K562 (cell line): ENCODE data around the gene MAP3K6. TPM values are rescaled to one million over a fixed set of nuclear protein-coding genes. Genes with fewer than 3 reads are reported as not detected.

Source experiments
- BCOR ChIP-seq: fragments of 450-650 bp; IDR thresholded peaks from 2 replicates; pipeline ENCODE4 v1.6.1; 2016
- CREB1 ChIP-seq, 2 experiments: sonication (generic) in 1 of 2; formaldehyde crosslinking in 1 of 2; IDR thresholded peaks; 2 replicates each; pipeline versions ENCODE4 v1.6.1 to v1.8.0; 2012 to 2022; ENCODE audit warnings: inconsistent platforms in 1 of 2, mild to moderate bottlenecking in 1 of 2, missing genetic modification reagents in 1 of 2, moderate library complexity in 1 of 2
- E2F3 ChIP-seq: fragments of 250-450 bp; sonication (Bioruptor Pico); IDR thresholded peaks from 2 replicates; pipeline ENCODE4 v1.4.0; 2020; ENCODE audit warnings: mild to moderate bottlenecking
- FOXM1 ChIP-seq, 2 experiments: fragments of 450-650 bp in 1 of 2; sonication (generic) in 1 of 2; formaldehyde crosslinking in 1 of 2; IDR thresholded peaks; 2 replicates each; pipeline versions ENCODE4 v1.6.1 to v1.9.0; 2017 to 2022; ENCODE audit warnings: low read depth in 2 of 2, mild to moderate bottlenecking in 2 of 2, missing genetic modification reagents in 1 of 2, moderate library complexity in 1 of 2
- KAT2B ChIP-seq: IDR thresholded peaks from one replicate; pipeline ENCODE4 v1.6.1; 2012; ENCODE audit warnings: low read depth, mild to moderate bottlenecking, control low read depth, inconsistent platforms, low read length, moderate library complexity
- MAZ ChIP-seq, 2 experiments: fragments of 450-650 bp in 1 of 2; sonication (generic) in 1 of 2; formaldehyde crosslinking; IDR thresholded peaks in 1 of 2; conservative IDR thresholded peaks in 1 of 2; 2 replicates each; pipeline versions ENCODE4 v1.4.0 to v1.5.0; 2020; ENCODE audit warnings: mild to moderate bottlenecking in 1 of 2, missing genetic modification reagents in 1 of 2
- MECOM ChIP-seq: fragments of 250-450 bp; sonication (Bioruptor Pico); IDR thresholded peaks from 2 replicates; pipeline ENCODE4 v1.8.0; 2022; ENCODE audit warnings: inconsistent platforms
- MTF1 ChIP-seq: fragments of 250-450 bp; sonication (Bioruptor Pico); IDR thresholded peaks from 2 replicates; pipeline ENCODE4 v1.9.0; 2021; ENCODE audit warnings: moderate library complexity, mild to moderate bottlenecking, inconsistent platforms, borderline replicate concordance
- NCOA4 ChIP-seq: fragments of 450-650 bp; IDR thresholded peaks from 2 replicates; pipeline ENCODE4 v1.6.1; 2018; ENCODE audit warnings: mild to moderate bottlenecking; ENCODE audit not compliant: partially characterized antibody
- NONO ChIP-seq, 2 experiments: fragments of 200-400 bp in 1 of 2; fragments of 450-650 bp in 1 of 2; formaldehyde crosslinking in 1 of 2; IDR thresholded peaks; 2 replicates each; pipeline ENCODE4 v1.6.1; 2017; ENCODE audit warnings: low read depth in 2 of 2, mild to moderate bottlenecking in 2 of 2, moderate library complexity in 2 of 2, low read length in 1 of 2
- NR2F6 ChIP-seq: fragments of 450-650 bp; formaldehyde crosslinking; IDR thresholded peaks from 2 replicates; pipeline ENCODE4 v1.4.0; 2020; ENCODE audit warnings: mild to moderate bottlenecking
- POLR2G ChIP-seq: fragments of 200-400 bp; formaldehyde crosslinking; IDR thresholded peaks from 2 replicates; pipeline ENCODE4 v1.6.1; 2017; ENCODE audit warnings: low read depth, mild to moderate bottlenecking, antibody characterized with exemption, low read length, moderate library complexity
- SMARCC2 ChIP-seq: fragments of 450-650 bp; IDR thresholded peaks from 2 replicates; pipeline ENCODE4 v1.6.1; 2017; ENCODE audit warnings: antibody characterized with exemption, moderate library complexity, mild to moderate bottlenecking, low read depth
- SRF ChIP-seq, 2 experiments: fragments of 250-450, 450-650 bp in 1 of 2; sonication (Bioruptor Pico) in 1 of 2; sonication (generic) in 1 of 2; formaldehyde crosslinking; IDR thresholded peaks; 2 replicates each; pipeline versions ENCODE4 v1.5.0 to v1.5.1; 2020 to 2022; ENCODE audit warnings: mild to moderate bottlenecking in 1 of 2, missing genetic modification reagents in 1 of 2
- TGIF2 ChIP-seq: sonication (generic); formaldehyde crosslinking; IDR thresholded peaks from 2 replicates; pipeline ENCODE4 v1.8.1; 2022; ENCODE audit warnings: mild to moderate bottlenecking, missing genetic modification reagents, moderate library complexity
- U2AF1 ChIP-seq: fragments of 200-400 bp; formaldehyde crosslinking; optimal IDR thresholded peaks from 2 replicates; pipeline ENCODE3; 2017; ENCODE audit warnings: mild to moderate bottlenecking, low read depth, low read length, moderate library complexity
- ZNF12 ChIP-seq: sonication (generic); formaldehyde crosslinking; IDR thresholded peaks from 2 replicates; pipeline ENCODE4 v1.4.0; 2020; ENCODE audit warnings: mild to moderate bottlenecking, missing genetic modification reagents
- ZNF263 ChIP-seq: sonication (generic); formaldehyde crosslinking; IDR thresholded peaks from 2 replicates; pipeline ENCODE4 v1.8.0; 2022; ENCODE audit warnings: mild to moderate bottlenecking, missing genetic modification reagents, borderline replicate concordance
- ZNF282 ChIP-seq: sonication (generic); formaldehyde crosslinking; IDR thresholded peaks from 2 replicates; pipeline ENCODE4 v1.8.1; 2023; ENCODE audit warnings: missing genetic modification reagents
- ZNF444 ChIP-seq: fragments of 250-450 bp; sonication (Bioruptor Pico); IDR thresholded peaks from 2 replicates; pipeline ENCODE4 v1.4.0; 2020; ENCODE audit warnings: mild to moderate bottlenecking, moderate library complexity
- ZNF57 ChIP-seq: fragments of 450-650 bp; formaldehyde crosslinking; IDR thresholded peaks from 2 replicates; pipeline ENCODE4 v1.4.0; 2020; ENCODE audit warnings: mild to moderate bottlenecking, moderate library complexity
- polyA plus RNA-seq, 8 experiments: library from polyadenylated mRNA; depleted of rRNA in 4 of 8; stranded (reverse) in 5 of 8; unstranded in 3 of 8; fragments of >200 nt; fragmentation: Nextera tagmentation in 2 of 8; fragmentation: Illumina TruSeq in 1 of 8; extraction: Ambion mirVana in 2 of 8; extraction: Trizol in 1 of 8; gene quantifications; 2 replicates each; pipeline versions ENCODE4 v1.2.1 to v1.2.3, GENCODE V29; 2011 to 2014; ENCODE audit warnings: inconsistent platforms in 1 of 8, missing spikeins in 1 of 8
- total RNA-seq, 7 experiments: library from RNA; depleted of rRNA in 6 of 7; stranded (reverse); fragments of >200 nt in 6 of 7; fragmentation: Illumina TruSeq in 2 of 7; extraction: Trizol in 2 of 7; gene quantifications; 2 replicates each; pipeline versions ENCODE4 v1.2.1 to v1.2.3, GENCODE V29; 2011 to 2021; ENCODE audit warnings: low replicate concordance in 1 of 7
- TF ChIP-seq, protein P1 (sequence below): fragments of 250-450 bp; sonication (Bioruptor Pico); IDR thresholded peaks from 2 replicates; pipeline ENCODE4 v1.8.0; 2022; ENCODE audit warnings: moderate library complexity, mild to moderate bottlenecking, inconsistent platforms
- TF ChIP-seq, protein P2 (sequence below): sonication (generic); formaldehyde crosslinking; IDR thresholded peaks from 2 replicates; pipeline ENCODE4 v1.9.0; 2022; ENCODE audit warnings: mild to moderate bottlenecking, missing genetic modification reagents
- TF ChIP-seq, protein P3 (sequence below): sonication (generic); formaldehyde crosslinking; IDR thresholded peaks from 2 replicates; pipeline ENCODE4 v1.8.0; 2022; ENCODE audit warnings: mild to moderate bottlenecking, missing genetic modification reagents
- TF ChIP-seq, protein P4 (sequence below): IDR thresholded peaks from 2 replicates; pipeline ENCODE4 v1.6.1; 2014; ENCODE audit warnings: antibody characterized with exemption

The MAP3K6 gene
- total and polyA plus RNA-seq, 9 of the 15 experiments (the other 6 are each of a cell fraction or from before 2014, with no cell fraction given): 0.99 to 21.9 (median 7.0) TPM

DNA sequence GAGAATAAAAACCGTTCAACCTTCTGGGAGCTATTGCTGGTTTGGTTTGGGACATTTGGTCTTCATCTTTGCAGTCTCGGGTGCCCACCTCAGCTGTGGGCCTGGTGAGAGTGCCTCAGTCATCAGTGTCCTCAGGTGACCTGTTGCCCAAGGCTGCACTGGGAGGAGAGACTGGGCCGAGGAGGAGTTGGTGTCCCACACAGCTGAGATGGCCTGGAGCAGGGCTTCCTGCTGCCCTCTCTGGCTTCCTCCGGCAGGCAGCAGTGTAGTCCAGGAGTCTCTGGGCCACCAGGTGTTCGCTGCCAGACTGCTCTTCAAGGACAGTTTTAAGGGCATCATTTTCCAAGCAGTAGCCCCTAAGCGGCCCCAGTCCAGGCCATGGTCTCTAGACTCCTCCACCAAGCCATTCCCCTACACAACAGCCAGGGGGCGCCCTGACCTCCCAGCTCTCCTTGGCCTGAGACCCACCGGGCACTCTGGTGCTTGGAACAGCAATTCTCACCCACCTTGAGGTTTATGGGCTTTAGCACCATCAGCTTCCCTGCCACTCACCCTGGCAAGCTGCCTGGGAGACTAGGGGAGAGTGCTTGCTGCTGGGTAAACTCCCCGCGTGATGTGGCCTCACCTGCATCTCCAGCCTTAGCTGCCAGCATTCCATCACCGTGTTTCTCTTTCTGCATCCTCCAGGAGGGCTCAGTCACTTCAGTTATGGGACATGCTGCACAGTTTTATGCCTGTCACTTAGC lies 34.1 kb downstream of the MAP3K6 start (continued):
- TF ChIP-seq NR2F6 (CRISPR knock-in tag) (no peak), ZNF282 (CRISPR knock-in tag) (0 out of 2 replicates have a peak, but pooled peaks have one; percentile 43), NCOA4 (no peak), ZNF57 (CRISPR knock-in tag) (no peak), SRF (CRISPR knock-in tag; IDR thresholded peaks at IDR 0.05) (no peak), ZNF444 (CRISPR knock-in tag) (no peak), POLR2G (0 out of 2 replicates have a peak, but pooled peaks have one; percentile 37), ZNF263 (no peak), TGIF2 (CRISPR knock-in tag) (no peak), MAZ (CRISPR knock-in tag; conservative IDR thresholded peaks at IDR 0.05 in 1 of 2, IDR thresholded peaks at IDR 0.05 in 1 of 2) (no peak), MECOM (CRISPR knock-in tag) (no peak), BCOR (no peak), ZNF12 (CRISPR knock-in tag) (no peak), CREB1 (IDR thresholded peaks at IDR 0.05) (no peak), CREB1 (CRISPR knock-in tag; IDR thresholded peaks at IDR 0.05) (0 out of 2 replicates have a peak, but pooled peaks have one; percentile 16), E2F3 (no peak), MTF1 (CRISPR knock-in tag) (no peak), KAT2B (no peak), FOXM1 (IDR thresholded peaks at IDR 0.05; ENCODE audit: low read depth) (no peak), FOXM1 (CRISPR knock-in tag; IDR thresholded peaks at IDR 0.05; ENCODE audit: low read depth) (no peak), NONO (IDR thresholded peaks at IDR 0.05; ENCODE audit: low read depth in 2 of 2, low read length in 1 of 2) (no peak), SMARCC2 (no peak), U2AF1 (no peak)
- TF ChIP-seq, protein P1, sequence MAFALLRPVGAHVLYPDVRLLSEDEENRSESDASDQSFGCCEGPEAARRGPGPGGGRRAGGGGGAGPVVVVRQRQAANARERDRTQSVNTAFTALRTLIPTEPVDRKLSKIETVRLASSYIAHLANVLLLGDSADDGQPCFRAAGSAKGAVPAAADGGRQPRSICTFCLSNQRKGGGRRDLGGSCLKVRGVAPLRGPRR: no peak
- TF ChIP-seq, protein P2, sequence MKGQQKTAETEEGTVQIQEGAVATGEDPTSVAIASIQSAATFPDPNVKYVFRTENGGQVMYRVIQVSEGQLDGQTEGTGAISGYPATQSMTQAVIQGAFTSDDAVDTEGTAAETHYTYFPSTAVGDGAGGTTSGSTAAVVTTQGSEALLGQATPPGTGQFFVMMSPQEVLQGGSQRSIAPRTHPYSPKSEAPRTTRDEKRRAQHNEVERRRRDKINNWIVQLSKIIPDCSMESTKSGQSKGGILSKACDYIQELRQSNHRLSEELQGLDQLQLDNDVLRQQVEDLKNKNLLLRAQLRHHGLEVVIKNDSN (CRISPR knock-in tag): no peak
- TF ChIP-seq, protein P3, sequence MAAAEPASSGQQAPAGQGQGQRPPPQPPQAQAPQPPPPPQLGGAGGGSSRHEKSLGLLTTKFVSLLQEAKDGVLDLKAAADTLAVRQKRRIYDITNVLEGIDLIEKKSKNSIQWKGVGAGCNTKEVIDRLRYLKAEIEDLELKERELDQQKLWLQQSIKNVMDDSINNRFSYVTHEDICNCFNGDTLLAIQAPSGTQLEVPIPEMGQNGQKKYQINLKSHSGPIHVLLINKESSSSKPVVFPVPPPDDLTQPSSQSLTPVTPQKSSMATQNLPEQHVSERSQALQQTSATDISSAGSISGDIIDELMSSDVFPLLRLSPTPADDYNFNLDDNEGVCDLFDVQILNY (CRISPR knock-in tag): 0 out of 2 replicates have a peak, but pooled peaks have one; percentile 38
- TF ChIP-seq, protein P4, sequence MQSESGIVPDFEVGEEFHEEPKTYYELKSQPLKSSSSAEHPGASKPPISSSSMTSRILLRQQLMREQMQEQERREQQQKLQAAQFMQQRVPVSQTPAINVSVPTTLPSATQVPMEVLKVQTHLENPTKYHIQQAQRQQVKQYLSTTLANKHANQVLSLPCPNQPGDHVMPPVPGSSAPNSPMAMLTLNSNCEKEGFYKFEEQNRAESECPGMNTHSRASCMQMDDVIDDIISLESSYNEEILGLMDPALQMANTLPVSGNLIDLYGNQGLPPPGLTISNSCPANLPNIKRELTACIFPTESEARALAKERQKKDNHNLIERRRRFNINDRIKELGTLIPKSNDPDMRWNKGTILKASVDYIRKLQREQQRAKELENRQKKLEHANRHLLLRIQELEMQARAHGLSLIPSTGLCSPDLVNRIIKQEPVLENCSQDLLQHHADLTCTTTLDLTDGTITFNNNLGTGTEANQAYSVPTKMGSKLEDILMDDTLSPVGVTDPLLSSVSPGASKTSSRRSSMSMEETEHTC: no peak
